Forelimb muscle (tissue), 1 donor: ENCODE data around the gene AGTR1. TPM values are rescaled to one million over a fixed set of nuclear protein-coding genes. Genes with fewer than 3 reads are reported as not detected.
A peak's percentile ranks its signal among the peaks of the same experiment; 100 is the strongest.

Experiments
- DNase-seq: peaks from one replicate; pipeline ENCODE4 v3.0.0-alpha.2; 2013; ENCODE audit warnings: low read depth
- polyA plus RNA-seq: library from polyadenylated mRNA; unstranded; fragments of 120-200 nt; gene quantifications from one replicate; pipeline ENCODE4 v1.2.1, GENCODE V29; 2013; ENCODE audit not compliant: insufficient read length

The AGTR1 gene
- polyA plus RNA-seq = 26.2 TPM

- DNase-seq = peak; percentile 69
Measured at GRCh38 chr3:148697306-148698189, at the start of gene AGTR1. Gene AGTR1, plus strand, starts transcription at chr3:148697903. Its CDS starts 43,133 bp downstream, at chr3:148741036.

GRCh38 chr3:148648685-148649352 is 48.9 kb upstream of the AGTR1 start:
- peak; percentile 26 for DNase-seq

- DNase-seq = no peak
Measured at GRCh38 chr3:148651549-148651948, 46.2 kb upstream of the AGTR1 start.

GRCh38 chr3:148654433-148654832 is 43.3 kb upstream of the AGTR1 start:
- DNase-seq = no peak

DNA sequence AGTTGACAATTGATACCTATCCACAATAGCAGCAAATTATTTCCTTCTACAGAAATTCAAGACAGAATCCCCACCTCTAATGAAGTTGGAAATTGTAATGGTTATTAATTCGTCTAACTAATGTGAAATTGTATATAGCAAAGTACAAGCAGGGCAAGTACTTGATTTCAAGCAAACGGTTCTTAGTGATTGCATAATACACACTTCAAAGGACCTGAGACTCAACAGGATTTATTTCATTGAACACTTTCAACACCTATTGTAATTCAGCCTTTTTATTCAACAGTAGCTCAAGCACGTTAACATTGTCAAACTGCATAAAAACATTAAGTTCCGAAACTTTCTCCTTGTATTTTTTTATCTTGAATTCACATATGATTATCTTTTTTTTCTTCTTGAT is 40.2 kb upstream of the AGTR1 start:
- no peak for DNase-seq

DNA sequence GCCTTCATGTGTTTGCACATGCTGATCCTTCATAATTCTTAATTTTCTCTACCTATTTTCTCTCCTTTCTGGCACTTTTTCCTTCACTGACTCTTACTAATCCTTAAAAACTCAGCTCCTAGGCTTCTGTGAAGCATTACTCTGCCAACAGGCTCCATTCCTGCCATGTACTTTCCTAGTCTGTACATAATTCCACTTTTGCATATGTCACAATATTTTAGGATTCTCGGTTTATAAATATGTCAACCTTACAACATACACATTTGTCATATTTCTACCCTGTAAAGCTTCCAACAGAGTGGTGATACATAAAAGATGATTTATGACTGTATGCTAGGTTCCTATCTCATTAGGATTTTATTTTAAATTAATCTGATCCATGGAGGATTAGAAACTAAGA is 38.2 kb upstream of the AGTR1 start:
- DNase-seq = no peak

GRCh38 chr3:148680289-148680688 is 17.4 kb upstream of the AGTR1 start:
- DNase-seq = no peak

DNA sequence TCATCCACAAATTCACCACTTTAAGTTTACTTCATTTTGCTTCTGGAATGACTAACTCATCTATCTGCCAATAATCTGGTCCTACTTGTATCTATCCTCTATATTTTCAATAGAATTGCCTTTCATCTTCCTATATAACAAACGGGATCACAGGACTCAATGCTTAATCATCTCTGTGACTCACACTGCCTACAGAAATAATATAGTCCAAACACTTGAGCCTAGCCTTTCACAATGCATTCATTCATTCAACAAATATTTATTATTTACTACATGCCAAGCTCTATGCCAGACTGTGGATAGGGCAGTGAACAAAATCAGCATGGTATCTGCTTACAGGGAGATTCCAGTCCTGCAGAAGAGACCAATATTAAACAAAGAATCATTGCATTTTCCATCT is 16.6 kb upstream of the AGTR1 start:
- no peak for DNase-seq

- DNase-seq = no peak
Measured at GRCh38 chr3:148682997-148683396, 14.7 kb upstream of the AGTR1 start.

GRCh38 chr3:148694116-148694515 is 3.6 kb upstream of the AGTR1 start:
- no peak for DNase-seq

- DNase-seq = no peak
Measured at GRCh38 chr3:148698190-148698810, 597 bp downstream of the AGTR1 start.

DNA sequence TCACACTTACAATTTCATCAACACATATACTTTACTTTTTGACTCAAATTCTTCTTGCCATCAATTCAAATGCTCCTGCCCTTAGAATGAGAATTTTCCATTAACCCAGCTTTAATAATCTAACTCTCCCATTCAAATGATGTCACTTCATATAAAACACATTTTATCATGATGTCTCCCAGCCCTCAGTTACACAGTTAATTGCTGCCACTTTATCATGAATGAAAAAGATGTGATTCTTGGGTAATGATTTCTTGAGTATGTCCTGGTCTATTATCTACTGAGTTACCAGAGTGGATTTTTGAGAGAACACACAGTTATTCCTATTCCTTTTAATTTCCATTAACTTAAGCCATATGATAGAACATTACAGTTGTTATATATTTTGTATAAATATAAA is 7.6 kb downstream of the AGTR1 start:
- DNase-seq = no peak

DNA sequence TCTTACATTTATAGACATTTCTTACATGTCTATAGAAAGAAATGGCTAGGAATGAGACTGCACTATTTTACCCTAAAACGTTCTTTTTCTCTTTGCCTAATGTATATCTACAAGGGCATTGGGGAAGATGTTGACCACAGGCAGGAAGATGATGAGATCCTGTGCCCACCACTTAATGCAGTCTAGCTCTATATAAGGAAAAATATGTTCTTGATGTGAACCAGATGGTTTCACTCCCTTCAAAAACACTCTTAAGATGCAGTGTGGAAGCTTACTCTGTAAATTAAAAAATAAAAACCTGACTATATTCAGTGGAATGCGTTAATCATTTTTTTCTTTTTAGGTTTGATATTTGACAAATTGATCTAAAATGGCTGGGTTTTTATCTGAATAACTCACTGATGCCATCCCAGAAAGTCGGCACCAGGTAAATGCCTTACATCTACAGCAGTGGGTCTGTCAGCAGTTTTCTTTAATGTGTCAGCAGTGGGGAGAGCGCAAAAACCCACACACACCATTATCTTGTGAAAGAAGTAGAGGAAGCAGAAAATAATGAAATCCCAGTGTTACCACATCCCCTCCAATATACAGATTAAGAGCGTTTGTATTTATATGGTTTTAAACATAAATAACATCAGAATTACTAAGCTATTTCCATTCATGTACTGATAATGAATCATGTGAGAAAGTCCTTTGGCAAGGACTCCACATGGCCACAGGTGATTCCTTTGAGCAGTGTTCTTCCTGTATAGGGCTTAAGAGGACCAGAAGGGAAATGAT is 10.1 kb downstream of the AGTR1 start:
- no peak for DNase-seq

DNA sequence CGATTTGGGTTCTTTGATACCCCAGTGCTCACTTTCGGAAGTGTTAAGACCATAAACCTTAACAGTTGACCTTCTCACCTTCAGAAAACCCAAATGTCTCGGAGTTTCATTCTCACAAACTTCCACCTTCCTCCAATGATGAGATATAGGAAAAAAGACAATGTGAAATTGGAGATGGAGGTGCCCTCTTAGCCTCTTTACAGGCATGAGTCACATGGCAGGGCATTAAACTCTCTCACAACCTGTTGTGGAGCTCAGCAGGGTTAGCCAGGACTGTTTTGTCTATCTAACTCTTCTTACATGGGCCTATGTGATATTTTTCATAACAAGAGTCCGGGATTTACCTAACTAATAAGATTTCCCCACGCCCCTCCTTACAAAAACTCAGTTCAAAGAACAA is 10.7 kb downstream of the AGTR1 start:
- no peak for DNase-seq

GRCh38 chr3:148709560-148710253 is 12.0 kb downstream of the AGTR1 start:
- DNase-seq = no peak

- DNase-seq = no peak
Measured at GRCh38 chr3:148710665-148711064, 13.0 kb downstream of the AGTR1 start.

GRCh38 chr3:148711981-148712666 is 14.4 kb downstream of the AGTR1 start:
- DNase-seq = no peak

DNA sequence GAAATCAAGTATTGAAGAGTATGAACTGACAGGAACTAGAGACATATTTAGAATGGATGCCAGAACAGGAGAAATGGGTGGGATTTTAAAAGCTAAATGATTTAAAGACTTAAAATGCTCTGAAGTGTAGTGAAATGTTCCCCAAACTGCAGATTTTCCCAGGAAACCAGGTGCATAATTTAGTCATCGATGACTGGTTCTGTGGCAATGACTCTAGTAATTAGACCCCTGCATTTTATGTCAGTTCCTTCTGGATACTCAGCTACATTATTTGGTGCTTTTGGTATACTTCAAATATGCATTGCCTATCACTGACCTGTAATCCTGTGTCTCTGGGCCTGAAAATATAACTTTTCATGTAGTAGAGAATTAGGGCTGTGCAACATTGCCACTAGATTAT is 16.8 kb downstream of the AGTR1 start:
- DNase-seq = no peak

DNA sequence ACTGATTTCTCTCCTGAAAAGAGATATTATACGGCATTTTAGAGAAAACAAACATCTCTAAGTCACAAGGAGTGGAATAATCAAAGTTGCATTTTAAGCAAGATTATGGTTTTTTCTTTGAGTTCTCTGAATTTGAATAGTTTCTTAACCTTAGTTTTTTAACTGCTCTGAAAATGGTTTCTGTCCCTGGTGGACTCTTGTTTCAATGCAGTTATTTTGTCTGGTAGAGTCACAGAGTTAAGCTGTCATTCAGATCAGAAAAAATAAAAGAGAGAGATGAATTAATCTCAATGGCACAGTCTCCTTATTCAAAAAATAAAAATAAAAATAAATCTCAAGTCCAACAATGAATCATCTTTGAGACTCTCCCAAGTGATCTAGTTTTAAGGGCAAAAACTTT is 19.0 kb downstream of the AGTR1 start:
- no peak for DNase-seq

DNA sequence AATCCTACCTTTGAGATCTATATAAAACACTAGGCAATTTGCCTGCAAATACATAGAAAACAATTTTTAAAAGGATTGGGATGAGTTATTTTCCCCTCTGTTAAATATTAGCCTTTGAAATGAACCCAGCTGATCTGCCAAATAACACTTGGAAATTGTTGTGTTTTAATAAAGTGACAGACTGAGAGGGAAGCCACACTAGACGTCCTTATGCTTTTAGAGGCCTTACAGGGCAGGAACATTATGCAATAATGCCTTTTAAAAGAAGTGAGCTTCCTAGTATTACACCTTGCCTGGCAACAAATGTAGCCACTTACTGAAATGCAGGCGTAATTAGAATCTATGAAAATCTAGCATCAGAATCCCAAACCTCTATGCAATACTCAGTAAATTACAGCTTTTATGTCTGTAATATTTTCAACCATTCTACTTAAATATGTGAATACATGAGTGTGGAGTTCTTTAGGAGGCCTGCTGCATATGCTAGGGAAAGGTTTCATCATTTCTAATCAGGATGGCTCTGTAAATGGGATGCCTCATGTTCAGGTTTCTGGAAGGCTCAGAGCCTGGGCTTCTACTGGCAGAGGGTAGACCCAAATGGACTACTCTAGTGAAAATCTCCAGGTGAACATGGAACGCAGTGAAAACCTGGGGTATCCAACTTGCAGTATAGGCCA is 20.3 kb downstream of the AGTR1 start:
- no peak for DNase-seq
